GM21515 (cell line): ENCODE measurements around the gene PLCG1.

Experiments used
- ATAC-seq: cut with Tn5 transposase; IDR thresholded peaks from one replicate; pipeline ENCODE4 v1.9.1; 2021; ENCODE audit not compliant: unreplicated experiment

The PLCG1 gene

DNA sequence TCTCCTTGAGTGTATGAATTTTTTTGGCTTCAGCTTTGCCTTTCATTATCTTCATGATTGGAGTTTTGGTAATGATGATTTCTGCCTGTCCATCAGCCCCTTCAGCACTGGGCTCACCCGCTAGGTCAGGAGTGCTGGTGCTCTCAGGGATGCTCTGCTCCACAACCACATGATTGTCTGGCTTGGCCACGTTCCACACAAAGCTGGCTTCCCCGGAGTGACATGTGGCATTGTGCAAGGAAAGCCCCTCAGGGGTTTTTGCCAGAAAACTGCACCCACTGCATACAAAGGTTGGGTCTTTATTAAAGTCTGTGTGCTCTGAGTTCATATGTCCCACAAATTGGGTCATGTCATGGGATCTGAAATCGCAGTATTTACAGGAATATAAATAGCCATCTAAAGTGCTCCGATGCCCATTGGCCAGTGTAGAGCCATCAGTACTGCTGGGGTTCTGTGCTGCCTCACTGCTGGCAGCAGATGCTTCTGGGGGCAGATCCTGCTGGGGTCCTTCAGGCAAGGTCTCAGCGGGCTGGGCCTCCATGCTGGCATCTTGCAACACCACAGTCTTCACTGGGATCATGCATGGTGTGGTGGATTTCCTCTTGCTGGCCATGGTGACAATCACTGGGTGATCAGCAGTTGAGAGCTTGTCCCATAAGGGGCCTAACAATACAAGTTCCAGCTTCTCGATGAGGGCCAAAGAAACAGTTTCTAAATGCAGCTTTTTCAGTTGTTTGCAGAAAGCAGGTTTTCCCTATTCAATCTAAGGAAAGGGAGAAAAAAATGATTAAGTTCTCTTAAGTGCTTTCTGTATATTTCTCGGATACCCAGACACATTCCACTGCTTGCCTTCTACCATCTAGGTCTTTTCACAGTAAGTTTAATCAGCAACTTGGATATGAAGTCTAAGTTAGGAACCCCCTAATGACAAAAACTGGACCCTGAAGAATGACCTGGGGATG is 67.2 kb downstream of the PLCG1 start:
- ATAC-seq = no peak

DNA sequence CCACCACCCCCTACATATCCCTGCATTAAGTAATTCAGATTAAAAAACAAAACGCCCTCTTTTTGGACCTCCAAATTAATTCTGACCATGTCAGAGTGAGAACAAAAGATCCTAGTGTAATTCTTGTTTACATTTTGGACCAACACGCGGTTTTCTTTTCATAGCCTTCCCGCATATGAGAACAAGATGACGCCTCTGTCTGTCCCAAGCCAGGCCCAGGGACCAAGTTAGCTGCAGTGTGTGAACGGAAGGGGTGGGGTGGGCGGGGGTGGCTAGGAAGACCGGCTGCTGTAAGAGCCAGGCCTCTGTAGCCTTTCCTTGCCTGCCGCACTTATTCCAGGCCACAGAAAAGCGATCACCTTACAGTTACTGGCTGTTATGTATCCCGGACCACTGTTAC is 68.0 kb downstream of the PLCG1 start:
- ATAC-seq = no peak

DNA sequence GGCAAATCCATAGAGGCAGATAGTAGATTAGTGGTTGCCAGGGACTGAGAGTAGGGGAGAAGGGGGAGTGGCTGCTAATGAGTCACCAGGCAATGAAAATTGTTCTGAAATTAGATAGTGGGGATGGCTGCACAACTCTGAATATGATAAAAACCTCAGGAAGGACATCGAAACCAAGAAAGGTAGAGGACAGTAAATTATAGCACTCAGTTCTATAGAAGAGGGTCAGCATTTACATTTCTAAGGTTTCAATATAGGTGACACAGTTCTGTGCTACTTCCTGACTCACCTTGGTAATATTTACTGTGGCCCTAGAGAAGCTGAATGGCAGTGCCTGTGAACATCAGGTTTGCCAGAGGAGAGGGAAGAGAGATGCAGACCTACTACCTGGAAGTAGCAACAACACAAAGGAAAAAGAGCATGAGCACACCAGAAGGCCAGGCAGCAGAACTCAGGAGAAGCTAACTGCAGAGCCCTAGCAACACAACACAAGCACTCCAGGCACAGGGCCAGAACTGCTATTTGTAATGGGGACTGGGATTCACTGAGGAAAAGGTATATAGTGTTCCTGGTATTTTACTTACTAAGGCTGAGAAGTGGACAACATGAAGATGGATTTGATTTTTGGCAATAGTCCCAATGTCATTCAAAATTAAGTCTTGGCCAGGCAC is 75.9 kb downstream of the PLCG1 start:
- ATAC-seq = no peak

DNA sequence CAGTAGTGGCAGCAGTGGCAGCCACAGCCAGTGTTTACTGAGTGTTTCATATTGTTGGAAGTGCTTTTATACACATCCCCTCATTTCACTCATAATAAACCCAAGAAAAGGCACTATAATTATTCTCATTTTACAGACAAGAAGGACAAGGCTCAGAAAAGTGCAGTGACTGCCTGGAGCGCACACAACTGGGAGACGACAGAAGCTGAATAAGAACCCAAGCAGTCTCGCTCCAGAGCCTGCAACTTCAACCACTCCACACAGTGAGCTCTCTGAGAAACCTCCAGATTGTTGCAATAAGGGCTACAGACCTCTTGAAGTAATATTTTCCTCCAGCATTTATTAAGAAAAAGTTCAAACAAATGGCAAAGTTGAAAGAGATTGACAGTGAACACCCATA is 76.9 kb downstream of the PLCG1 start:
- no peak for ATAC-seq

DNA sequence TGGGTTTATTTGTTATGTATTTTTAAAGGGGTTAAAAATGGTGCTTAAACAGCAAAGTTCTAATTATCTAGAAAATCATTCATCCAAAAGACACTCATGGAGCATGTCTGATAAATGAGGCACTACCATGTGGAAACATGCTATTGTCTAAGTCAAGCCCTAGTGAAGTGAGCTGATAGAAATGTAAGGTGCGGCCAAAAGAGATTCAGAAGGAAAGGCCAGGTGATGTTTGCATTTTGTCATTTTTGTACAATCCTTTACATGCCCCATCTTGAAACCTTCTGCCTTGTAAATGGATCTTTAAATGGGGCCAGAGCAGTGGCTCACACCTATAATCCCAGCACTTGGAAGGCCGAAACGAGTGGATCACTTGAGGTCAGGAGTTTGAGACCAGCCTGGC is 77.3 kb downstream of the PLCG1 start:
- ATAC-seq = no peak

DNA sequence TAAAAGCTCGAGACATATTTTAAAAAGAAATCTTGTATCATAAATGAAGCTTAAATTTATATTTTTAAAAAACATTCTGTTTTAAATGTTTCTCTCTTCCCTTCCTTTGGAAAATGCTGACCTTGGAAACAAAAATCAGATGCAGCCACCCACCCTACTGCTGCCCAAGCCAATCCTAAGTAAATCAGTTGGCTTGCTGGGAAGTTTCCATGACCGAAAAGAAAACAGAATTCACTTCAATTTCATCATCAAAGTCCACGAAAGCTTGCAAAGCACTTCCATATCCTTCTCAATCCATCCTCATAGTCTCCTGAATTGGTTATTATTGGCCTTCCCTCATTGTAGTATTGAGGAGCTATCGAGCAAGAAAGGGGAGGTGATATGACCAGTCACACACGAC is 80.1 kb downstream of the PLCG1 start:
- no peak for ATAC-seq

DNA sequence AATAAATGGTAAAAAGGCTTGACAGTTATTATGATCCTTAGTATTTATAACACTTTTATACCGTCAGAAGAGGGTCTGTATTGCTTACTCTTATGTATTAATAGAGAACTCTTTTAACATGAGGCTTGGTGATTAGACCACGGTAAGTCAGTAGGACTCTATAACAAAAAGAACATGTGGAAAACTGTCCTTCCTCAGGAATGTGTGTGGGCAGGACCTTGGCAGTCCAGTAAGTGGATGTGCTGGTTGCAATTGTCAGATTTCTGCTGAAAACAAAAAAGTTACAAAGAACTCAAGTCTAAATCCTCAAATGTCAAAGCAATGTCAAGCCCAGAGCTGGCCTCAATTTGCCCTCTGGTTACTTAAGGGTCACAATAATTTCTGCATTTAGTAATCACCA is 81.1 kb downstream of the PLCG1 start:
- ATAC-seq = no peak

DNA sequence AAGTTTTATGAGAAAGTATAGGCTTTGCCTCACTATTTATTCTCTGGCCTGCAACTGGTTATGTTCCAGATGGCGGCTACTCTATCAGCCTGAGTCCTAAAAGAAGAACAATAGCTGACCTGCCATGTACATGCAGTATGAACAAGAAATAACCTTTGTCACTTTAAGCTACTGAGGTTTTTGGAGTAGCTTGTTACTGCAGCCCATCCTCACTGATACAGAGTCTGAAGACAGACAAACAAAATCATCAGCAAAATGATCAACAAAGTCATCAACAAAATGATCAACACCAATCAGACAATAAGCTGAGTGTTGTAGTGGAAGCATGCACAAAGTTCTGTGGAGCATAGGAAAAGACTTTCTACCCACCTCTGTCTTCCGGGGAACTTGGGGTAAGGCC is 82.5 kb downstream of the PLCG1 start:
- ATAC-seq = no peak

DNA sequence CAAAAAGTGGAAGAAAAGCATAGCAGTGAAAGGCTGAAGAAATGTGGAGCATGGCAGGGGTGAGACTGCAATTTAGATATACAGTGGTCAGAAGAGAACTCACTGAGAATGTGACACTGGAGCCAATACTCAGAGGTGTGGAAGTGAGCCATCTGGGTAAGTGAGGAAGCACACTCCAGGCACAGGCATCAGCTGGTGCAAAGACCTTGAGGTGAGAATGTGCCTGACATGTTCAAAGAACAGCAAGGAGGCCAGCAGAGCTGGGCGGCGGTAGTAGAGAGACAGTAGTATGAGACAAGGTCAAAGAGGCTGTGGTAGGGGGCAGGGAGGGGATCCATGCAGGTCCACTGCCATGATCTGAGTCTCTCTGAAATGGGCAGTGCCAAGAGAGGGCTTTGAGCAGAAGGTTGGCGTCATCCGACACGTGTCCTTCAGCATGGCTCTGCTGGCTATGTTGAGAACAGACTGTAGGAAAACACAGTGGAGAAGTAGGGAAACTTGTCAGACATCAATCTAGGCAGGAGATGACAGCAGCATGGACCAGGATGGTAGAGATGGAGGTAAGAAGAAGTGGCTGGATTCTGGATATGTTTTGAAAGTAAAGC is 84.4 kb downstream of the PLCG1 start:
- ATAC-seq = no peak

DNA sequence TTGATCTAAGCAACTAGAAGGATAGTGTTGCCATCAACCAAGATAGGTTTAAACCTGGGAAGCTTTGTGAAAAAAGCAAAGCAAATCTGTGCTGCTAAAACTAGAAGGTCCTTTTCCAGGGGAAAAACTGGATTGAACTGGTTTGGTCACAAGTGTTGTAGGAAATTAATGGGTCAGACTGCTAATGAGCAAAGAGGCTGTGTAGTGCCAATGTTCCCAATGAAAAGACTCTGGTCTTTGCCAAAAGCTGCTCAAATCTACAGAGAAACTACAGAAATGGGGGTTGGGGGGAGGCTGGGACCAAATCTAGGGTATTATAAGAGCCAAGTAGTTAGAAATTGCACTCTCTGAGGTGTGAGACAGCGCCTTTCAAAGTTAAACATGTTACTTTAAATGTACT is 85.0 kb downstream of the PLCG1 start:
- ATAC-seq = no peak

DNA sequence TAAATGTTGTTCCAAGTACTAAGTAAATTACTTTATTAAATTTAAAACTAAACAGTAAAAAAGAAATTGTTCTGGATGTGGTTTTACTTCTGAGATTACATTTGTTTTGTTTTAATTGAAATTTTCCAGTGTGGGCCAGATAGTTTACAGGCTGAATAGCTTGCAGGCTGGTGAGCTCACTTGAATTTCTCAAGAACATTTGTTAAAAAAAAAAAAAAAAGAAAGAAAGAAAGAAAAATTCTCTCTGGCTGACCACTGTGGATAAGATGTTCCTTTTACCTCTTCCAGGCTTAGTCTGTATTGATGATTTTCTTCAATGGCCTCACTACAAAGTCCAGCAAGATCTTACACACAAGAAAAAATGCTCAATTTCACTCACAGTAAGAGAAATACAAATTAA is 85.4 kb downstream of the PLCG1 start:
- no peak for ATAC-seq

DNA sequence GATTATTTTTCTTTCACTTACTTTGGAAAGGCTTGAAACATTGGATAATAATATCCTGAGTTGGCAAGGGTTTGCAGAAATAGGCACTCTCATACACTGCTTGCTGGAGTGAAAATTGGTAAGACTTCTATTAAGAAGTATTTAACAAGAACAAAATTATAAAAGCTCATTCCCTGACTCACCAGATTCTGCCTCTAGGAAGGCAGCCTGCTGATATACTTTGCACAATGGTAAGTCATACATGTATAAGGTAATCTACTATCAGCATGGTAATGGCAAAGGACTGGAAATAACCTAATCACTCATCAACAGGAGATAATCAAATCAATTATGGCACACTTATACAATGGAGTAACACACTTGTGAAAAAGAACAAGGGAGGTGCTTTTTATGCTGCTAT is 85.8 kb downstream of the PLCG1 start:
- no peak for ATAC-seq

DNA sequence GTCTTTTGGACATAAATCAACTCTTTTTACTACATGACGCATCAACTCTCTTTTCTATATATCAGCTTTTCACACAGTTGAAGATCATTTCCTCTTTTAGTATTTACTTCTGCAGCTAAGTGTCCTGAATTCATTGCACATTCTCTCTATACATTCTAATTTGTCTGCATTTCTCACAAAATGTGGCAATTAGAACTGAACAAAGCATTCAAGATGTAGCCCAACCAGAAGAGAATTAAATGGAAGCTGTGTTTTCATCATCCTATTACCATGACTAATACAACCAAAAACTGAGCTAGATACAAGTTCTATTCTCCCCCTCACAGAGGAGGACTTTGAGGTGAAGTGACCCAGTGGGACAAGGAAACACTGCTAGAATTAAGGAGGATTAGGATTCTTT is 86.9 kb downstream of the PLCG1 start:
- ATAC-seq = no peak

DNA sequence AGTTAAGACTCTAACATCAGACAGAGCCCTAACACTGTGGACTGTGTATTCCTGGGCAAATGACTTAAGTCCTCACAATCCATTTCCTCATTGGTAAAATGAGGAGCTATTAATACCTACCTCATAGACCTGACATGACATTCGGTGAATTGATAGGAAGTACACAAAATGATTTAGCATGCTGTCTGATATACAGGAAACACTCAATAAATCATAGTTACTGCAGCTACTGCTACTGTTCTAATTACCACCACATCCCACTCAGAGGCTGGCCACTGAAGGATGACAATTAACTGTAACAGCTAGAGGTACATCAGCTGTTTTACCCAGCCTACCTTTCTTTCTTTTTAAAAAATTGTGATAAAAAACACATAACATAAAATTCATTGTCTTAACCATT is 87.7 kb downstream of the PLCG1 start:
- ATAC-seq = no peak

DNA sequence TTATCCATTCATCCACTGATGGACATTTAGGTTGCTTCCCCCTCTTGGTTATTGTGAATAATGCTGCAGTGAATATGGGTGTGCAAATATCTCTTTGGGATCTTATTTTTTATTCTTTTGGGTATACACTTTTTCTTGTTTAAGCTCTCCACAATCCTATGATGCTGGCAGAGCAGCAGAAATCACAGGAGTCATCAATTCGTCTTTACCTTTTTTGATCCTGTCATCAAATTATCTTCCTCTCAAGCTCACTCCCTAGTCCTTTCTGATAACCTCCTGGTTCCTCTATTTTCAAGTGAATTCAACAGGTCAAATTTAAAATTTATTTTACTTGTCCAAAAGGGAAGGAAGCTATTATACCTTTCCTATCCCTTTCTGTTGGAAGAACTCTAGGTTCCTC is 89.1 kb downstream of the PLCG1 start:
- ATAC-seq = no peak
